Right kidney (tissue), 1 donor: Measurements from ENCODE around the gene PLXNC1.

Experiments
- DNase-seq: peaks from one replicate; pipeline ENCODE4 v3.0.0-alpha.2; 2016

The PLXNC1 gene

GRCh38 chr12:94180558-94181296 is 32.4 kb downstream of the PLXNC1 start:
- DNase-seq, result no peak

- DNase-seq, result no peak
Measured at GRCh38 chr12:94182986-94183707, 34.8 kb downstream of the PLXNC1 start.

GRCh38 chr12:94183708-94184379 is 35.5 kb downstream of the PLXNC1 start:
- no peak for DNase-seq

GRCh38 chr12:94184995-94185719 is 36.8 kb downstream of the PLXNC1 start:
- DNase-seq, result no peak

- no peak for DNase-seq
Measured at GRCh38 chr12:94185801-94186200, 37.4 kb downstream of the PLXNC1 start.

GRCh38 chr12:94186278-94187241 is 38.2 kb downstream of the PLXNC1 start:
- DNase-seq, result peak; percentile 63

GRCh38 chr12:94187361-94187760 is 39.0 kb downstream of the PLXNC1 start:
- DNase-seq, result no peak

- no peak for DNase-seq
Measured at GRCh38 chr12:94190623-94191022, 42.2 kb downstream of the PLXNC1 start.

GRCh38 chr12:94191023-94191422 is 42.6 kb downstream of the PLXNC1 start:
- DNase-seq, result no peak

- DNase-seq, result no peak
Measured at GRCh38 chr12:94191811-94192210, 43.4 kb downstream of the PLXNC1 start.

GRCh38 chr12:94192506-94192905 is 44.1 kb downstream of the PLXNC1 start:
- no peak for DNase-seq

- no peak for DNase-seq
Measured at GRCh38 chr12:94193168-94193567, 44.8 kb downstream of the PLXNC1 start.

- no peak for DNase-seq
Measured at GRCh38 chr12:94195483-94195882, 47.1 kb downstream of the PLXNC1 start.

GRCh38 chr12:94198469-94198868 is 50.1 kb downstream of the PLXNC1 start:
- DNase-seq, result no peak

GRCh38 chr12:94198872-94199271 is 50.5 kb downstream of the PLXNC1 start:
- no peak for DNase-seq

- no peak for DNase-seq
Measured at GRCh38 chr12:94200069-94200468, 51.7 kb downstream of the PLXNC1 start.

GRCh38 chr12:94200695-94201094 is 52.3 kb downstream of the PLXNC1 start:
- DNase-seq, result no peak

GRCh38 chr12:94202245-94203180 is 54.1 kb downstream of the PLXNC1 start:
- no peak for DNase-seq

GRCh38 chr12:94203181-94203546 is 54.8 kb downstream of the PLXNC1 start:
- DNase-seq, result no peak

- no peak for DNase-seq
Measured at GRCh38 chr12:94203796-94204195, 55.4 kb downstream of the PLXNC1 start.
